HepG2 (cell line): ENCODE data around the gene BAHCC1. TPM values are rescaled to one million over a fixed set of nuclear protein-coding genes. Genes with fewer than 3 reads are reported as not detected.
A peak's percentile ranks its signal among the peaks of the same experiment; 100 is the strongest.

Experiments
- ATAC-seq: fragments of 200-7000 bp; cut with Tn5 transposase; 3 replicates; pipeline ENCODE4 v1.9.1; 2020; ENCODE audit warnings: mild to moderate bottlenecking, moderate library complexity
- BruUV-seq: library from RNA; stranded (reverse); fragments of 400-500 nt; replicated peaks from 2 replicates; lab custom pipeline; 2021; lab: Mats Ljungman, UMichigan
- CTCF ChIA-PET: fragments of 300-600 bp; formaldehyde crosslinking; extraction: SDS; loops from one replicate; lab custom pipeline; 2021; ENCODE audit warnings: low total read pairs, inconsistent platforms, low intra/inter-chr PET ratio; lab: Yijun Ruan, JAX
- POLR2A ChIA-PET: fragments of 350-600 bp; sonication (Branson Sonifier 250); formaldehyde crosslinking; loops from one replicate; lab custom pipeline; 2020; ENCODE audit warnings: antibody characterized with exemption, inconsistent platforms; lab: Yijun Ruan, JAX
- DNase-seq: peaks from one replicate; pipeline ENCODE4 v3.0.0-alpha.2; 2015; ENCODE audit warnings: low spot score
- FAIRE-seq: peaks from 3 replicates; lab custom pipeline; 2011; peaks lifted over from hg19 to GRCh38; lab: Jason Lieb, UNC
- H2AFZ ChIP-seq: one replicate; pipeline ENCODE4 v1.6.1; 2011; ENCODE audit warnings: low read length, inconsistent platforms
- H3K27ac ChIP-seq: fragments of 300-600 bp; 3 replicates; pipeline ENCODE4 v1.8.0; 2011; ENCODE audit warnings: mixed run types, mild to moderate bottlenecking, mixed read lengths, low read length, inconsistent platforms; ENCODE audit not compliant: insufficient read depth; ENCODE audit errors: extremely low read length
- H3K27me3 ChIP-seq, 2 experiments: fragments of 200-600 bp in 1 of 2; 2 replicates in 1 of 2; 3 replicates in 1 of 2; pipeline versions ENCODE4 v1.6.0 to v1.8.0; 2011; ENCODE audit warnings: low read length in 2 of 2, mild to moderate bottlenecking in 2 of 2, moderate library complexity in 2 of 2, inconsistent platforms in 1 of 2; ENCODE audit not compliant: insufficient read depth in 2 of 2, control insufficient read depth in 1 of 2
- H3K36me3 ChIP-seq, 2 experiments: fragments of 200-600 bp in 1 of 2; replicated peaks in 1 of 2; 2 replicates in 1 of 2; 3 replicates in 1 of 2; pipeline versions ENCODE4 v1.5.1 to v1.8.0; 2011; ENCODE audit warnings: low read length in 2 of 2, inconsistent platforms in 1 of 2; ENCODE audit not compliant: insufficient read depth in 2 of 2, control insufficient read depth in 1 of 2
- H3K4me1 ChIP-seq: 2 replicates; pipeline ENCODE4 v1.5.1; 2012; ENCODE audit warnings: low read length, inconsistent platforms; ENCODE audit not compliant: insufficient read depth
- H3K4me2 ChIP-seq: 2 replicates; pipeline ENCODE4 v1.6.0; 2011; ENCODE audit warnings: low read depth, low read length, inconsistent platforms
- H3K4me3 ChIP-seq, 3 experiments: fragments of 200-600 bp in 1 of 3; sonication (generic), shearing (Covaris generic) in 1 of 3; replicated peaks in 1 of 3; 2 replicates each; pipeline ENCODE4 v1.5.1; 2011 to 2016; ENCODE audit warnings: low read length in 3 of 3, inconsistent platforms in 2 of 3, low read depth in 2 of 3, mild to moderate bottlenecking in 2 of 3, control low read depth in 1 of 3, mixed read lengths in 1 of 3; ENCODE audit not compliant: insufficient read depth in 1 of 3
- H3K79me2 ChIP-seq: one replicate; pipeline ENCODE4 v1.6.1; 2011; ENCODE audit warnings: low read length, inconsistent platforms; ENCODE audit not compliant: insufficient read depth
- H3K9ac ChIP-seq: 2 replicates; pipeline ENCODE4 v1.6.0; 2011; ENCODE audit warnings: mild to moderate bottlenecking, low read depth, low read length, inconsistent platforms; ENCODE audit not compliant: insufficient read depth
- H3K9me3 ChIP-seq: 2 replicates; pipeline ENCODE4 v1.5.1; 2012; ENCODE audit warnings: mild to moderate bottlenecking, low read length
- H4K20me1 ChIP-seq: 2 replicates; pipeline ENCODE4 v1.6.0; 2011; ENCODE audit warnings: inconsistent platforms, mild to moderate bottlenecking, low read length, moderate library complexity; ENCODE audit not compliant: insufficient read depth
- ARNT2 ChIP-seq: sonication (generic); formaldehyde crosslinking; IDR thresholded peaks from 2 replicates; pipeline ENCODE4 v1.8.0; 2022; ENCODE audit warnings: mild to moderate bottlenecking, low read depth, missing genetic modification reagents, moderate library complexity
- FOXP4 ChIP-seq: sonication (generic); formaldehyde crosslinking; IDR thresholded peaks from 2 replicates; pipeline ENCODE4 v1.4.0; 2020; ENCODE audit warnings: missing genetic modification reagents
- PHF21A ChIP-seq: sonication (generic); formaldehyde crosslinking; IDR thresholded peaks from 2 replicates; pipeline ENCODE4 v1.5.0; 2020; ENCODE audit warnings: mild to moderate bottlenecking, missing genetic modification reagents
- PLSCR1 ChIP-seq: sonication (generic); formaldehyde crosslinking; IDR thresholded peaks from 2 replicates; pipeline ENCODE4 v1.5.0; 2020; ENCODE audit warnings: missing genetic modification reagents, mild to moderate bottlenecking, borderline replicate concordance
- SIN3B ChIP-seq: fragments of 150-350 bp; IDR thresholded peaks from 2 replicates; pipeline ENCODE4 v1.6.1; 2014; ENCODE audit warnings: low read length
- TERF1 ChIP-seq: sonication (generic); formaldehyde crosslinking; IDR thresholded peaks from 2 replicates; pipeline ENCODE4 v1.8.0; 2022; ENCODE audit warnings: mild to moderate bottlenecking, missing genetic modification reagents, moderate library complexity
- XRCC5 ChIP-seq: fragments of 200-400 bp; formaldehyde crosslinking; optimal IDR thresholded peaks from 2 replicates; pipeline ENCODE3; 2017; ENCODE audit warnings: mild to moderate bottlenecking, low read length
- ZBTB4 ChIP-seq: sonication (generic); formaldehyde crosslinking; IDR thresholded peaks from 2 replicates; pipeline ENCODE4 v1.4.0; 2020; ENCODE audit warnings: missing genetic modification reagents, mild to moderate bottlenecking, borderline replicate concordance
- ZFX ChIP-seq: sonication (generic); formaldehyde crosslinking; IDR thresholded peaks from 2 replicates; pipeline ENCODE4 v1.4.0; 2020; ENCODE audit warnings: mild to moderate bottlenecking, low read depth, missing genetic modification reagents, moderate library complexity
- ZFY ChIP-seq: sonication (generic); formaldehyde crosslinking; IDR thresholded peaks from 2 replicates; pipeline ENCODE4 v1.4.0; 2020; ENCODE audit warnings: missing genetic modification reagents
- ZNF574 ChIP-seq: sonication (generic); formaldehyde crosslinking; IDR thresholded peaks from 2 replicates; pipeline ENCODE4 v1.4.0; 2020; ENCODE audit warnings: missing genetic modification reagents
- WGBS: methylation state at CpG from one replicate; pipeline ENCODE4 v1.1.6; 2017; ENCODE audit warnings: low lambda C conversion rate; 5-methylcytosine and 5-hydroxymethylcytosine counted together
- in situ Hi-C: cut with HindIII; loops from 2 replicates; pipeline ENCODE4 v1.10.0; 2017; ENCODE audit warnings: low pct_unique_long_range_greater_than_20kb; ENCODE audit not compliant: extremely low pct_ligation_motif_present
- intact Hi-C: fragments of 100-400 bp; cut with micrococcal nuclease; formaldehyde crosslinking; loops from one replicate; pipeline ENCODE4 v1.10.0; 2022; ENCODE audit not compliant: unreplicated experiment
- polyA plus RNA-seq, 8 experiments: library from polyadenylated mRNA; depleted of rRNA in 3 of 8; stranded (reverse) in 7 of 8; unstranded in 1 of 8; fragments of >200 nt; fragmentation: Illumina TruSeq in 4 of 8; extraction: Trizol in 4 of 8; gene quantifications; 2 replicates each; pipeline versions ENCODE4 v1.2.1 to v1.2.3, GENCODE V29; 2011 to 2016; ENCODE audit warnings: low read depth in 4 of 8, missing spikeins in 1 of 8, mixed read lengths in 1 of 8; ENCODE audit not compliant: insufficient read depth in 1 of 8
- total RNA-seq, 5 experiments: library from RNA; depleted of rRNA; stranded (reverse); fragments of >200 nt; fragmentation: Illumina TruSeq; extraction: Trizol; gene quantifications; 2 replicates each; pipeline ENCODE4 v1.2.3, GENCODE V29; 2016; ENCODE audit warnings: low read depth in 1 of 5

Gene BAHCC1
- total and polyA plus RNA-seq, 2 of the 13 experiments (the other 11 are each of a cell fraction or from before 2014, with no cell fraction given) = 1.4 to 1.7 TPM

GRCh38 chr17:81489012-81489997, 94.0 kb downstream of the BAHCC1 start:
- Histone ChIP-seq H3K79me2 (no peaks in the 10 kb centered on the region), H3K4me3 (peak overlapping the region in 1 of 3 experiments; percentile 25; a peak in 1 of 6 replicates), H2AFZ (no peak overlapping the region), H4K20me1 (no peaks in the 10 kb centered on the region), H3K4me1 (peaks cover 71% of the 10 kb centered on the region), H3K27me3 (peaks cover 1 to 22% of the 10 kb centered on the region in 2 experiments; a peak in 4 of 5 replicates), H3K9ac (no peak overlapping the region), H3K36me3 (no peaks in the 10 kb centered on the region), H3K9me3 (no peaks in the 10 kb centered on the region), H3K27ac (no peak overlapping the region), H3K4me2 (no peak overlapping the region; the same call in 1 of the 2 replicates)
- ATAC-seq (peak; percentile 7; the same call in 2 of the 3 replicates), FAIRE-seq (no peak), DNase-seq (no peak)
- WGBS = 29% methylated on average over 24 of the region's 27 CpGs
- POLR2A ChIA-PET = interaction anchor here (0.6 to 1.6 kb wide), 7 partner anchors 20 to 1070 kb away, joined by 3 to 6 read pairs (median 4); partner anchors contain the start of genes ACTG1, BAHCC1 and SLC38A10
- BruUV-seq = no TSS peak
- CTCF ChIA-PET = no interaction called here
- intact Hi-C loops = no loop called here
- in situ Hi-C loops = no loop called here
- TF ChIP-seq ZFY (CRISPR knock-in tag) = peak; percentile 40; the same call in 1 of the 2 replicates
- TF ChIP-seq PHF21A (CRISPR knock-in tag) = 0 out of 2 replicates have a peak, but pooled peaks have one; percentile 21
- peak; percentile 5 for TF ChIP-seq XRCC5
- no peak for TF ChIP-seq PLSCR1
- no peak for TF ChIP-seq TERF1 (CRISPR knock-in tag)
- no peak for TF ChIP-seq ARNT2 (CRISPR knock-in tag)
- peak; percentile 20; the same call in 1 of the 2 replicates for TF ChIP-seq ZNF574 (CRISPR knock-in tag)
- TF ChIP-seq ZBTB4 (CRISPR knock-in tag) = no peak
- TF ChIP-seq SIN3B = no peak
- TF ChIP-seq FOXP4 = no peak
- peak; percentile 27; the same call in 1 of the 2 replicates for TF ChIP-seq ZFX (CRISPR knock-in tag)
